ENCODE results near the gene ZNF576. TPM values are rescaled to one million over a fixed set of nuclear protein-coding genes. Genes with fewer than 3 reads are reported as not detected.
A peak's percentile ranks its signal among the peaks of the same experiment; 100 is the strongest.

ZNF576 gene
- total and polyA plus RNA-seq, 2 of the 13 experiments (the other 11 are each of a cell fraction or from before 2014, with no cell fraction given), result 7.2 to 9.6 TPM

DNA sequence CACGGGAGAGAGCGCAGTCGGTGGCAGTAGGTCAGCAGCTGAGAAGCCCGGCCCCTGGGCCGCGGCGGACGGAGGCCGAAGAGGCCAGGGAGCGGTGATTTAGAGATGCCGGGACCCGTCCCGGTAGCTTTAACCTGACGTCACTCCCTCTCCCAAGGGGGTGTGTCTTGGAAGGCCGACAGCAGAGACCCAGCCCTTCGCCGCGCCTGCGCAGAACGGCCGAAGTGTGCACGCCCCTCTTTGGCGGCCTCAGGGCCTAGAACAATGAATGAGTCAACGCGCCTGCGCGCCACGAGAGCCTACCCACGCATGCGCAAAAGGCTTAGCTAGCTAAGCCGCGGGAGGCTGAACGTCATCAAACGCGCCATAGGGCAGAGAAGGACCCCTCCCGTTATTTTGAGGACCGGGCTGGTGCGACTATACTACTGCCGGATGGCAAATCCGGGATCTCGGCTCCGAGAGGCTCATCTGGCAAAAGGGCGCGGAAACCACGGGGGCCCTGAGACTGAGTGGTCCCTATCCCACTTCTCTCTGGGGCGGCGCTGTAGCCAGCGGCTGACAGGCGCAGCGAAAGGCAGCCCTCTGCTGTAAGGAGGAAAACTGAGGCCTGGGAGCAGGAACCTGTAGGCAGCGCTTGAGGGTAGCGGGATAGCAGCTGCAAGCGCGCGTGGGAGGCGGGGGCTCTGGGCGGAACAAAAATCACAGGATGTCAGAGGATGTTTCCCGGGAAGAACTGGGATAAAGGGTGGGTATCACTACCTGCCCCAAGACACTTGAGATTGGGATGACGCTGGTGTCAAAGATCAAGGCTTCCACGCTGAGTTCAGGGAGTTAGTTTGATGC, at the start of gene ZNF576, which contains the start of gene IRGQ (continued):
- TF ChIP-seq, protein P1, sequence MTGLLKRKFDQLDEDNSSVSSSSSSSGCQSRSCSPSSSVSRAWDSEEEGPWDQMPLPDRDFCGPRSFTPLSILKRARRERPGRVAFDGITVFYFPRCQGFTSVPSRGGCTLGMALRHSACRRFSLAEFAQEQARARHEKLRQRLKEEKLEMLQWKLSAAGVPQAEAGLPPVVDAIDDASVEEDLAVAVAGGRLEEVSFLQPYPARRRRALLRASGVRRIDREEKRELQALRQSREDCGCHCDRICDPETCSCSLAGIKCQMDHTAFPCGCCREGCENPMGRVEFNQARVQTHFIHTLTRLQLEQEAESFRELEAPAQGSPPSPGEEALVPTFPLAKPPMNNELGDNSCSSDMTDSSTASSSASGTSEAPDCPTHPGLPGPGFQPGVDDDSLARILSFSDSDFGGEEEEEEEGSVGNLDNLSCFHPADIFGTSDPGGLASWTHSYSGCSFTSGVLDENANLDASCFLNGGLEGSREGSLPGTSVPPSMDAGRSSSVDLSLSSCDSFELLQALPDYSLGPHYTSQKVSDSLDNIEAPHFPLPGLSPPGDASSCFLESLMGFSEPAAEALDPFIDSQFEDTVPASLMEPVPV (CRISPR knock-in tag; IDR thresholded peaks at IDR 0.05), result peak; percentile 50; the same call in 1 of the 2 replicates
- TF ChIP-seq ZNF816 (CRISPR knock-in tag; IDR thresholded peaks at IDR 0.05; ENCODE audit: borderline replicate concordance), result no peak
- TF ChIP-seq TBL1XR1 (IDR thresholded peaks at IDR 0.05; ENCODE audit: borderline replicate concordance, low read length, partially characterized antibody), result peak; percentile 18
- TF ChIP-seq, protein P2, sequence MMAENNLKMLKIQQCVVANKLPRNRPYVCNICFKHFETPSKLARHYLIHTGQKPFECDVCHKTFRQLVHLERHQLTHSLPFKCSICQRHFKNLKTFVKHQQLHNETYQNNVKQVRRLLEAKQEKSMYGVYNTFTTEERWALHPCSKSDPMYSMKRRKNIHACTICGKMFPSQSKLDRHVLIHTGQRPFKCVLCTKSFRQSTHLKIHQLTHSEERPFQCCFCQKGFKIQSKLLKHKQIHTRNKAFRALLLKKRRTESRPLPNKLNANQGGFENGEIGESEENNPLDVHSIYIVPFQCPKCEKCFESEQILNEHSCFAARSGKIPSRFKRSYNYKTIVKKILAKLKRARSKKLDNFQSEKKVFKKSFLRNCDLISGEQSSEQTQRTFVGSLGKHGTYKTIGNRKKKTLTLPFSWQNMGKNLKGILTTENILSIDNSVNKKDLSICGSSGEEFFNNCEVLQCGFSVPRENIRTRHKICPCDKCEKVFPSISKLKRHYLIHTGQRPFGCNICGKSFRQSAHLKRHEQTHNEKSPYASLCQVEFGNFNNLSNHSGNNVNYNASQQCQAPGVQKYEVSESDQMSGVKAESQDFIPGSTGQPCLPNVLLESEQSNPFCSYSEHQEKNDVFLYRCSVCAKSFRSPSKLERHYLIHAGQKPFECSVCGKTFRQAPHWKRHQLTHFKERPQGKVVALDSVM (CRISPR knock-in tag; IDR thresholded peaks at IDR 0.05), result no peak
- TF ChIP-seq XBP1 (CRISPR knock-in tag; IDR thresholded peaks at IDR 0.05), result no peak
- no peak for TF ChIP-seq SP5 (CRISPR knock-in tag; IDR thresholded peaks at IDR 0.05; ENCODE audit: borderline replicate concordance, low read depth)
- no peak for TF ChIP-seq HNRNPL (IDR thresholded peaks at IDR 0.05; ENCODE audit: low read depth, low read length)
- TF ChIP-seq, protein P3, sequence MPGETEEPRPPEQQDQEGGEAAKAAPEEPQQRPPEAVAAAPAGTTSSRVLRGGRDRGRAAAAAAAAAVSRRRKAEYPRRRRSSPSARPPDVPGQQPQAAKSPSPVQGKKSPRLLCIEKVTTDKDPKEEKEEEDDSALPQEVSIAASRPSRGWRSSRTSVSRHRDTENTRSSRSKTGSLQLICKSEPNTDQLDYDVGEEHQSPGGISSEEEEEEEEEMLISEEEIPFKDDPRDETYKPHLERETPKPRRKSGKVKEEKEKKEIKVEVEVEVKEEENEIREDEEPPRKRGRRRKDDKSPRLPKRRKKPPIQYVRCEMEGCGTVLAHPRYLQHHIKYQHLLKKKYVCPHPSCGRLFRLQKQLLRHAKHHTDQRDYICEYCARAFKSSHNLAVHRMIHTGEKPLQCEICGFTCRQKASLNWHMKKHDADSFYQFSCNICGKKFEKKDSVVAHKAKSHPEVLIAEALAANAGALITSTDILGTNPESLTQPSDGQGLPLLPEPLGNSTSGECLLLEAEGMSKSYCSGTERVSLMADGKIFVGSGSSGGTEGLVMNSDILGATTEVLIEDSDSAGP (CRISPR knock-in tag; IDR thresholded peaks at IDR 0.05; ENCODE audit: borderline replicate concordance), result peak; percentile 99
- TF ChIP-seq MYNN (CRISPR knock-in tag; IDR thresholded peaks at IDR 0.05; ENCODE audit: low read depth), result no peak
- TF ChIP-seq ZNF317 (CRISPR knock-in tag; IDR thresholded peaks at IDR 0.05), result no peak
- TF ChIP-seq NBN (conservative IDR thresholded peaks at IDR 0.05), result no peak
- TF ChIP-seq FOXP1 (IDR thresholded peaks at IDR 0.05), result no peak
- TF ChIP-seq FOXP1 (CRISPR knock-in tag; IDR thresholded peaks at IDR 0.05), result no peak
- TF ChIP-seq ZNF136 (CRISPR knock-in tag; IDR thresholded peaks at IDR 0.05; ENCODE audit: low read depth), result peak; percentile 80
- TF ChIP-seq, protein P4, sequence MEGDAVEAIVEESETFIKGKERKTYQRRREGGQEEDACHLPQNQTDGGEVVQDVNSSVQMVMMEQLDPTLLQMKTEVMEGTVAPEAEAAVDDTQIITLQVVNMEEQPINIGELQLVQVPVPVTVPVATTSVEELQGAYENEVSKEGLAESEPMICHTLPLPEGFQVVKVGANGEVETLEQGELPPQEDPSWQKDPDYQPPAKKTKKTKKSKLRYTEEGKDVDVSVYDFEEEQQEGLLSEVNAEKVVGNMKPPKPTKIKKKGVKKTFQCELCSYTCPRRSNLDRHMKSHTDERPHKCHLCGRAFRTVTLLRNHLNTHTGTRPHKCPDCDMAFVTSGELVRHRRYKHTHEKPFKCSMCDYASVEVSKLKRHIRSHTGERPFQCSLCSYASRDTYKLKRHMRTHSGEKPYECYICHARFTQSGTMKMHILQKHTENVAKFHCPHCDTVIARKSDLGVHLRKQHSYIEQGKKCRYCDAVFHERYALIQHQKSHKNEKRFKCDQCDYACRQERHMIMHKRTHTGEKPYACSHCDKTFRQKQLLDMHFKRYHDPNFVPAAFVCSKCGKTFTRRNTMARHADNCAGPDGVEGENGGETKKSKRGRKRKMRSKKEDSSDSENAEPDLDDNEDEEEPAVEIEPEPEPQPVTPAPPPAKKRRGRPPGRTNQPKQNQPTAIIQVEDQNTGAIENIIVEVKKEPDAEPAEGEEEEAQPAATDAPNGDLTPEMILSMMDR (CRISPR knock-in tag; IDR thresholded peaks at IDR 0.05), result peak; percentile 65
- no peak for TF ChIP-seq MTA1 (CRISPR knock-in tag; IDR thresholded peaks at IDR 0.05; ENCODE audit: borderline replicate concordance)
- no peak for TF ChIP-seq ISX (CRISPR knock-in tag; conservative IDR thresholded peaks at IDR 0.05)
